ENCODE results near the gene ANTXR2. TPM values are rescaled to one million over a fixed set of nuclear protein-coding genes. Genes with fewer than 3 reads are reported as not detected.

Gene ANTXR2
- total and polyA plus RNA-seq, 9 of the 15 experiments (the other 6 are each of a cell fraction or from before 2014, with no cell fraction given) = 10.1 to 83.8 (median 60.3) TPM

GRCh38 chr4:79959652-79960051, 113.4 kb downstream of the ANTXR2 start:
- Histone ChIP-seq H3K9me3 (replicated peaks; ENCODE audit: control insufficient read depth, insufficient read depth, low read depth, low read length) (peaks cover 4% of the 10 kb centered on the region), H2AFZ (ENCODE audit: low read depth, low read length) (no peak overlapping the region), H3K27me3 (ENCODE audit: control insufficient read depth in 2 of 2, insufficient read depth in 2 of 2, low read length in 2 of 2) (no peaks in the 10 kb centered on the region), H3K9me1 (ENCODE audit: control insufficient read depth, insufficient read depth, low read length) (no peaks in the 10 kb centered on the region), H3K27ac (ENCODE audit: extremely low read depth, low read depth, low read length) (no peak overlapping the region), H3K4me3 (no peak overlapping the region), H3K79me2 (ENCODE audit: control insufficient read depth, insufficient read depth, low read length) (no peaks in the 10 kb centered on the region), H3K9ac (ENCODE audit: insufficient read depth in 1 of 2, low read depth in 2 of 2, low read length in 2 of 2) (no peak overlapping the region), H3K36me3 (ENCODE audit: control insufficient read depth, insufficient read depth, low read length) (peaks cover 8% of the 10 kb centered on the region; the same call in 2 of the 3 replicates), H4K20me1 (replicated peaks; ENCODE audit: control insufficient read depth, insufficient read depth, low read length) (no peaks in the 10 kb centered on the region), H3K4me1 (replicated peaks in 1 of 2; ENCODE audit: control insufficient read depth in 2 of 2, insufficient read depth in 2 of 2, low read length in 2 of 2) (peaks cover 0 to 2% of the 10 kb centered on the region in 2 experiments; a peak in 1 of 5 replicates), H3K4me2 (ENCODE audit: insufficient read depth, low read length) (no peak overlapping the region)
- no peak for DNase-seq (ENCODE audit: extremely low read depth in 1 of 4, low spot score in 3 of 4)
- POLR2A ChIA-PET = no interaction called here
- BruUV-seq (replicated peaks) = no TSS peak
- no peak; the same call in 2 of the 3 replicates for ATAC-seq
- intact Hi-C loops (cut with micrococcal nuclease) (no loop called here), in situ Hi-C loops (cut with MboI) (no loop called here)
- CTCF ChIA-PET (ENCODE audit: low intra/inter-chr PET ratio) = no interaction called here
- TF ChIP-seq ZBTB33 (CRISPR knock-in tag; IDR thresholded peaks at IDR 0.05) (peak; percentile 65), ZNF175 (CRISPR knock-in tag; IDR thresholded peaks at IDR 0.05; ENCODE audit: low read depth) (no peak)
- FAIRE-seq = no peak
- WGBS (ENCODE audit: insufficient coverage, low coverage, missing lambda C conversion rate) = 82% methylated on average over 7 of the region's 7 CpGs

All from K562 (cell line).